HUES6 (cell line): ENCODE measurements around the gene MTMR6.

Experiments used
- H3K27ac ChIP-seq: 2 replicates; pipeline ENCODE4 v1.7.0; 2013; ENCODE audit warnings: low read depth, mild to moderate bottlenecking, low read length, inconsistent platforms
- H3K27me3 ChIP-seq: 2 replicates; pipeline ENCODE4 v1.6.1; 2013; ENCODE audit warnings: low read length; ENCODE audit not compliant: control insufficient read depth, insufficient read depth
- H3K36me3 ChIP-seq: 2 replicates; pipeline ENCODE4 v1.6.1; 2013; ENCODE audit warnings: low read length; ENCODE audit not compliant: control insufficient read depth, insufficient read depth
- H3K4me1 ChIP-seq: 2 replicates; pipeline ENCODE4 v1.6.1; 2013; ENCODE audit warnings: low read length; ENCODE audit not compliant: control insufficient read depth, insufficient read depth
- H3K4me3 ChIP-seq: 2 replicates; pipeline ENCODE4 v1.5.1; 2013; ENCODE audit warnings: low read depth, low read length
- H3K9ac ChIP-seq: one replicate; pipeline ENCODE4 v1.6.1; 2013; ENCODE audit warnings: mild to moderate bottlenecking, low read length
- H3K9me3 ChIP-seq: 2 replicates; pipeline ENCODE4 v1.6.1; 2013; ENCODE audit warnings: low read depth, low read length; ENCODE audit not compliant: control insufficient read depth, insufficient read depth

MTMR6 gene

DNA sequence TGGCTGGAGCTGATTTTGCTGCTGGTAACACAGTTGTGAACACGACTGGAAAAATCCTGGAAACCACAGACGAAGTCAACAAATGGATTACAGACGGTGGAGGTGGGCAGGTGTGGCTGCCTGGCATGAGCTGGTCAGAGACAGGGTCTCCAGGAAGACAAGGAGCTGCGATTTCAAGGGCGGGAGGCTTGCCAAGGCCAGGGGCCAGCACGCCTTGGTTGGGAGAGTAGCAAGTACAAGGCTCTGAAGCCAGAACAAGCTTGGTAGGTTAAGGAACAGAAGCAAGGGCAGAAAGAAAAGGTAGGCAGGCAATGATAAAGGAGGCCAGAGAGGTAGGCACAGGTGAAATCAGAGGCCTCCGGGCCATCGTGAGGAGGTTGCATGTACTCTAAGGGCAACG is 64.5 kb downstream of the MTMR6 start:
- Histone ChIP-seq H3K27ac (no peak overlapping the region), H3K27me3 (no peaks in the 10 kb centered on the region), H3K9me3 (no peaks in the 10 kb centered on the region), H3K4me1 (no peaks in the 10 kb centered on the region), H3K9ac (no peak overlapping the region), H3K36me3 (no peaks in the 10 kb centered on the region), H3K4me3 (no peak overlapping the region)

- Histone ChIP-seq H3K9ac (no peak overlapping the region), H3K4me3 (no peak overlapping the region), H3K27ac (no peak overlapping the region), H3K36me3 (no peaks in the 10 kb centered on the region), H3K9me3 (no peaks in the 10 kb centered on the region), H3K27me3 (no peaks in the 10 kb centered on the region), H3K4me1 (0 out of 2 replicates have a peak, but pooled peaks cover 5% of the 10 kb centered on the region)
Measured at GRCh38 chr13:25218019-25218418, 69.3 kb downstream of the MTMR6 start.

- Histone ChIP-seq H3K4me1 (0 out of 2 replicates have a peak, but pooled peaks cover 5% of the 10 kb centered on the region), H3K9me3 (no peaks in the 10 kb centered on the region), H3K36me3 (no peaks in the 10 kb centered on the region), H3K27ac (no peak overlapping the region), H3K27me3 (no peaks in the 10 kb centered on the region), H3K4me3 (no peak overlapping the region), H3K9ac (no peak overlapping the region)
Measured at GRCh38 chr13:25217023-25217885, 70.0 kb downstream of the MTMR6 start.

DNA sequence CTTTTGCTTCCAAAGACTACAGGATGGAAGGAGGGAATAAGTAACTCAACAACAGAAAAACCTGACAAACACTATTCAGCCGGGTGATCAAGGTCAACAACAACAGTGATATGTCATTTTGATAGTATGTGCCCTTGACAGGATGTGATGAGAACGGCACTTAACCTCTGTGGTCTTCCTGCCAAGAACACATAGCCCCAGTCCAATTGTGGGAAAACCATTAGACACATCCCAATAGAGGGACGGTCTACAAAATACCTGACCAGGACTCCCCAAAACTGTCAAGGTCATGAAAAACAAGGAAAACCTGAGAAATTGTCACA is 72.1 kb downstream of the MTMR6 start:
- H3K9ac ChIP-seq, result no peak overlapping the region
- no peaks in the 10 kb centered on the region for H3K27me3 ChIP-seq
- H3K27ac ChIP-seq, result no peak overlapping the region
- 0 out of 2 replicates have a peak, but pooled peaks cover 5% of the 10 kb centered on the region for H3K4me1 ChIP-seq
- H3K9me3 ChIP-seq, result no peaks in the 10 kb centered on the region
- H3K4me3 ChIP-seq, result no peak overlapping the region
- no peaks in the 10 kb centered on the region for H3K36me3 ChIP-seq

- no peak overlapping the region for H3K9ac ChIP-seq
- H3K27ac ChIP-seq, result no peak overlapping the region
- H3K36me3 ChIP-seq, result no peaks in the 10 kb centered on the region
- no peaks in the 10 kb centered on the region for H3K9me3 ChIP-seq
- H3K4me3 ChIP-seq, result no peak overlapping the region
- H3K4me1 ChIP-seq, result 0 out of 2 replicates have a peak, but pooled peaks cover 5% of the 10 kb centered on the region
- H3K27me3 ChIP-seq, result no peaks in the 10 kb centered on the region
Measured at GRCh38 chr13:25214491-25215252, 72.6 kb downstream of the MTMR6 start.

DNA sequence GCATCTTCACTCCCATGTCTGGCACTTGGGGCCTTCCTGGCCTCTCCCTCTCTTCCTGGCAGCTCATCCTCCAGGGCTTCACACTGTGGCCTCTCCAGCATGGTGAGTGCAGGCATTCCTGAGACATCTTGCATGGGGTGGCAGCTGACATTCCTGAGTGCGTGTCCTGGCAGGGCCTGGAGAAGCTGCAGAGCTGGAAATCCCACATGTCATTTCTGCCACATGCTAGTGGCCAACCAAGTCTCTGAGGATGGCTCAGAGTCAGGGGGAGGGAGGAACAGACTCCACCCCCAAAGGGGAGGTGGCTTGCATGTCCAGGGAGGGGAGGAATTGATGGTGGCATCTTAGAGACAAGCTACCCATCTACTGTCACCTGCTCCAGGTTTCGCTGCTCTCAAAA is 73.6 kb downstream of the MTMR6 start:
- 0 out of 2 replicates have a peak, but pooled peaks cover 5% of the 10 kb centered on the region for H3K4me1 ChIP-seq
- no peaks in the 10 kb centered on the region for H3K27me3 ChIP-seq
- H3K27ac ChIP-seq, result no peak overlapping the region
- H3K9me3 ChIP-seq, result no peaks in the 10 kb centered on the region
- no peak overlapping the region for H3K4me3 ChIP-seq
- no peak overlapping the region for H3K9ac ChIP-seq
- H3K36me3 ChIP-seq, result no peaks in the 10 kb centered on the region

- H3K27ac ChIP-seq, result no peak overlapping the region
- H3K9me3 ChIP-seq, result no peaks in the 10 kb centered on the region
Measured at GRCh38 chr13:25210842-25211569, 76.3 kb downstream of the MTMR6 start.

GRCh38 chr13:25207291-25207810 is 79.9 kb downstream of the MTMR6 start:
- Histone ChIP-seq H3K27ac (no peak overlapping the region), H3K4me1 (peaks cover 8% of the 10 kb centered on the region), H3K9ac (no peak overlapping the region), H3K4me3 (no peak overlapping the region), H3K27me3 (no peaks in the 10 kb centered on the region), H3K9me3 (no peaks in the 10 kb centered on the region), H3K36me3 (no peaks in the 10 kb centered on the region)

More at GRCh38 chr13:25210842-25211569, 76.3 kb downstream of the MTMR6 start:
- no peaks in the 10 kb centered on the region for H3K4me1 ChIP-seq
- no peaks in the 10 kb centered on the region for H3K27me3 ChIP-seq
- no peak overlapping the region for H3K4me3 ChIP-seq
- no peaks in the 10 kb centered on the region for H3K36me3 ChIP-seq
- no peak overlapping the region for H3K9ac ChIP-seq

- Histone ChIP-seq H3K9ac (no peak overlapping the region), H3K4me1 (peaks cover 8% of the 10 kb centered on the region), H3K4me3 (no peak overlapping the region), H3K36me3 (no peaks in the 10 kb centered on the region), H3K27me3 (no peaks in the 10 kb centered on the region), H3K27ac (no peak overlapping the region), H3K9me3 (no peaks in the 10 kb centered on the region)
Measured at GRCh38 chr13:25204863-25205262, 82.4 kb downstream of the MTMR6 start.

GRCh38 chr13:25203127-25203740 is 84.1 kb downstream of the MTMR6 start:
- Histone ChIP-seq H3K4me1 (peaks cover 8% of the 10 kb centered on the region), H3K9me3 (no peaks in the 10 kb centered on the region), H3K27me3 (no peaks in the 10 kb centered on the region), H3K27ac (no peak overlapping the region), H3K9ac (no peak overlapping the region), H3K4me3 (no peak overlapping the region), H3K36me3 (no peaks in the 10 kb centered on the region)
